CD14-positive monocyte (primary cell): Measurements from ENCODE around the gene ROBO1. TPM values are rescaled to one million over a fixed set of nuclear protein-coding genes. Genes with fewer than 3 reads are reported as not detected.

Experiments used
- DNase-seq, 3 donors: peaks; one replicate each; pipeline ENCODE4 v3.0.0-alpha.2; 2011 to 2022
- H2AFZ ChIP-seq: 2 replicates; pipeline ENCODE4 v1.6.0; 2012; ENCODE audit warnings: mild to moderate bottlenecking, low read depth, low read length, inconsistent platforms; ENCODE audit not compliant: insufficient read depth, poor library complexity, severe bottlenecking
- H3K27ac ChIP-seq, 2 donors: 1 replicate in 1 of 2; 2 replicates in 1 of 2; pipeline ENCODE4 v1.5.1; 2012 to 2013; ENCODE audit warnings: low read length in 2 of 2, control low read depth in 1 of 2, inconsistent platforms in 1 of 2, low read depth in 1 of 2, mild to moderate bottlenecking in 1 of 2
- H3K27me3 ChIP-seq, 2 donors: one replicate each; pipeline versions ENCODE4 v1.6.0 to v1.6.1; 2011 to 2013; ENCODE audit warnings: low read length in 2 of 2; ENCODE audit not compliant: control insufficient read depth in 2 of 2, insufficient read depth in 2 of 2
- H3K36me3 ChIP-seq, 2 donors: replicated peaks in 1 of 2; 1 replicate in 1 of 2; 2 replicates in 1 of 2; pipeline versions ENCODE4 v1.5.1 to v1.6.1; 2012 to 2013; ENCODE audit warnings: low read length in 2 of 2, control low read depth in 1 of 2, inconsistent platforms in 1 of 2, mild to moderate bottlenecking in 1 of 2; ENCODE audit not compliant: insufficient read depth in 2 of 2, control insufficient read depth in 1 of 2
- H3K4me1 ChIP-seq, 2 donors: 1 replicate in 1 of 2; 2 replicates in 1 of 2; pipeline versions ENCODE4 v1.5.1 to v1.6.1; 2012 to 2013; ENCODE audit warnings: low read length in 2 of 2, control low read depth in 1 of 2, inconsistent platforms in 1 of 2, mild to moderate bottlenecking in 1 of 2, moderate library complexity in 1 of 2; ENCODE audit not compliant: insufficient read depth in 2 of 2, control insufficient read depth in 1 of 2
- H3K4me2 ChIP-seq: replicated peaks from 2 replicates; pipeline ENCODE3; 2012; ENCODE audit warnings: low read length, moderate library complexity, mild to moderate bottlenecking; ENCODE audit not compliant: poor library complexity, severe bottlenecking; ENCODE audit errors: extremely low read depth
- H3K4me3 ChIP-seq, 3 experiments: fragments of 200-600 bp in 1 of 3; sonication (generic) in 1 of 3; replicated peaks in 1 of 3; 1 replicate in 2 of 3; 2 replicates in 1 of 3; pipeline ENCODE4 v1.5.1; 2011 to 2013; ENCODE audit warnings: low read length in 3 of 3, mild to moderate bottlenecking in 3 of 3, control low read depth in 2 of 3, low read depth in 2 of 3, inconsistent platforms in 1 of 3, moderate library complexity in 1 of 3
- H3K79me2 ChIP-seq: 2 replicates; pipeline ENCODE4 v1.6.0; 2012; ENCODE audit warnings: mild to moderate bottlenecking, control low read depth, inconsistent platforms, low read length, moderate library complexity; ENCODE audit not compliant: insufficient read depth
- H3K9ac ChIP-seq: 2 replicates; pipeline ENCODE4 v1.6.0; 2017; ENCODE audit warnings: low read length, mild to moderate bottlenecking; ENCODE audit not compliant: insufficient read depth, poor library complexity, severe bottlenecking
- H3K9me3 ChIP-seq, 2 donors: replicated peaks in 1 of 2; 1 replicate in 1 of 2; 2 replicates in 1 of 2; pipeline versions ENCODE4 v1.5.1 to v1.6.1; 2012 to 2013; ENCODE audit warnings: low read length in 2 of 2, control low read depth in 1 of 2; ENCODE audit not compliant: control insufficient read depth in 1 of 2, insufficient read depth in 1 of 2
- H4K20me1 ChIP-seq: 2 replicates; pipeline ENCODE4 v1.6.0; 2012; ENCODE audit warnings: mild to moderate bottlenecking, low read length, control low read depth, moderate library complexity; ENCODE audit not compliant: insufficient read depth
- H3K27ac Mint-ChIP-seq, 7 donors: one replicate each; pipeline ENCODE4 v1.8.0; 2020; ENCODE audit warnings: mild to moderate bottlenecking in 7 of 7, mixed read lengths in 7 of 7, moderate library complexity in 6 of 7, inconsistent platforms in 2 of 7
- H3K27me3 Mint-ChIP-seq, 3 donors: one replicate each; pipeline ENCODE4 v1.8.0; 2021 to 2022; ENCODE audit warnings: low read depth in 3 of 3, mild to moderate bottlenecking in 3 of 3, mixed read lengths in 3 of 3, moderate library complexity in 3 of 3, inconsistent platforms in 1 of 3
- H3K36me3 Mint-ChIP-seq, 2 donors: one replicate each; pipeline ENCODE4 v1.8.0; 2020; ENCODE audit warnings: mixed read lengths in 2 of 2, inconsistent platforms in 1 of 2, mild to moderate bottlenecking in 1 of 2
- H3K4me1 Mint-ChIP-seq: one replicate; pipeline ENCODE4 v1.8.0; 2020; ENCODE audit warnings: mild to moderate bottlenecking, mixed read lengths
- H3K4me3 Mint-ChIP-seq, 2 donors: one replicate each; pipeline ENCODE4 v1.8.0; 2020; ENCODE audit warnings: mild to moderate bottlenecking in 2 of 2, mixed read lengths in 2 of 2, moderate library complexity in 1 of 2
- H3K9me3 Mint-ChIP-seq, 7 donors: one replicate each; pipeline ENCODE4 v1.8.0; 2020 to 2022; ENCODE audit warnings: mixed read lengths in 7 of 7, mild to moderate bottlenecking in 6 of 7, moderate library complexity in 6 of 7, inconsistent platforms in 2 of 7
- WGBS: methylation state at CpG from one replicate; pipeline ENCODE4 v1.1.5; 2013; ENCODE audit warnings: missing lambda C conversion rate; ENCODE audit not compliant: insufficient coverage; 5-methylcytosine and 5-hydroxymethylcytosine counted together
- intact Hi-C, 2 donors: fragments of 100-400 bp; cut with micrococcal nuclease; formaldehyde crosslinking; loops; one replicate each; pipeline versions ENCODE4 v1.15.0 to v1.15.1; 2023
- polyA plus RNA-seq, 3 donors: library from polyadenylated mRNA; depleted of rRNA in 1 of 3; unstranded in 2 of 3; stranded (reverse) in 1 of 3; fragments of 300-500 nt in 2 of 3; fragments of >200 nt in 1 of 3; fragmentation: Illumina TruSeq in 2 of 3; gene quantifications; 1 replicate in 2 of 3; 2 replicates in 1 of 3; pipeline ENCODE4 v1.2.3, GENCODE V29; 2012 to 2021
- TF ChIP-seq, protein P1 (sequence below): fragments of 200-600 bp; IDR thresholded peaks from one replicate; pipeline ENCODE4 v1.8.0; 2022; ENCODE audit warnings: antibody characterized with exemption, mild to moderate bottlenecking

The ROBO1 gene
- polyA plus RNA-seq, 3 donors, result 0.09 to 0.10 TPM; not detected in 1

DNA sequence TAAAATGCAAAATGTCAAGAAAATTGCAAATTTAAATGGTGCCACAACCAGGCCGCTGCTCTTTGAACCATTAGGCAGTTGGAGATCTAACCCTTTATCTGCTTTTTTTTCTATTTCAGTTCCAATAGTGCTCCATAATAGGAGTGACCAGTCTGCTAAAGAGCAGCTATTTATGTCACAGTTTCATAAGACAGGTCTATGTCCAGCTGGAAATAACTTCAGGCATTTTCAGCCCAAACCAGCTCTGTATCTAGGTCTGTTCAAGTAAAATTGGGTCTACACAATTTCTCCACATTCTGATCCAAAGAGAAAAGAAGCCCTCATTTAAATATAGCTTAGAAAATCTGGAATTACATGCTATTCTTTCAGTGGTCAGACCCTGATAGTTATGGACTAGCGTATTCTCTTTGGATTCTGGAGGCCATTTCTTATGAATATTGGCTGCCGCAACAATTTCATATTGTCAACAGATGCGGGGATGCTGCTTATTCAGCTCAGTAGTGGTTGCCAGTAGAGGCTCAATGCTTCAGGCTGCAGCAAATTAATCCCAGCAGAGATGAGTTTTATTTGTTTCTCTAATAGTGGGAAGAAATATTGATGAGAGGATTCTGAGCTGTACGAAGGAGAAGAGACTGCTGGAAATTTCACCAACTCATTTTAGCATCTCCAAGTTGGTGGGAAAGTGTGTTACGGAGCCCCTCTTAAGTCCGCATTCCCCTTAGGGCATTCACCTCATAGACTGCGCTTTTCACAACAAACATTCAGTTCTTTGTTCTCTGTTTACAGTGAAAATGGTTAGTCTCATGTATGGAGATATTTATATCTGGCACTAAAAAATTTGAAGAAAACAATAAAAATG, 887.0 kb downstream of the ROBO1 start:
- Histone ChIP-seq H3K9ac (no peak overlapping the region), H4K20me1 (no peaks in the 10 kb centered on the region), H3K4me2 (no peak overlapping the region), H3K36me3 (no peaks in the 10 kb centered on the region), H3K9me3 (no peaks in the 10 kb centered on the region), H2AFZ (no peak overlapping the region), H3K4me3 (no peak overlapping the region), H3K27me3 (no peaks in the 10 kb centered on the region), H3K27ac (no peak overlapping the region), H3K79me2 (no peaks in the 10 kb centered on the region), H3K4me1 (no peaks in the 10 kb centered on the region)
- no peaks in the 10 kb centered on the region for H3K4me1 Mint-ChIP-seq
- intact Hi-C loops, result no loop called here
- H3K27ac Mint-ChIP-seq, result no peak overlapping the region
- TF ChIP-seq, protein P1, sequence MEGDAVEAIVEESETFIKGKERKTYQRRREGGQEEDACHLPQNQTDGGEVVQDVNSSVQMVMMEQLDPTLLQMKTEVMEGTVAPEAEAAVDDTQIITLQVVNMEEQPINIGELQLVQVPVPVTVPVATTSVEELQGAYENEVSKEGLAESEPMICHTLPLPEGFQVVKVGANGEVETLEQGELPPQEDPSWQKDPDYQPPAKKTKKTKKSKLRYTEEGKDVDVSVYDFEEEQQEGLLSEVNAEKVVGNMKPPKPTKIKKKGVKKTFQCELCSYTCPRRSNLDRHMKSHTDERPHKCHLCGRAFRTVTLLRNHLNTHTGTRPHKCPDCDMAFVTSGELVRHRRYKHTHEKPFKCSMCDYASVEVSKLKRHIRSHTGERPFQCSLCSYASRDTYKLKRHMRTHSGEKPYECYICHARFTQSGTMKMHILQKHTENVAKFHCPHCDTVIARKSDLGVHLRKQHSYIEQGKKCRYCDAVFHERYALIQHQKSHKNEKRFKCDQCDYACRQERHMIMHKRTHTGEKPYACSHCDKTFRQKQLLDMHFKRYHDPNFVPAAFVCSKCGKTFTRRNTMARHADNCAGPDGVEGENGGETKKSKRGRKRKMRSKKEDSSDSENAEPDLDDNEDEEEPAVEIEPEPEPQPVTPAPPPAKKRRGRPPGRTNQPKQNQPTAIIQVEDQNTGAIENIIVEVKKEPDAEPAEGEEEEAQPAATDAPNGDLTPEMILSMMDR, result no peak
- 93% methylated on average over 3 of the region's 8 CpGs for WGBS
- no peaks in the 10 kb centered on the region for H3K36me3 Mint-ChIP-seq
- no peak for DNase-seq
- H3K27me3 Mint-ChIP-seq, result peaks cover 0 to 3% (median 2%) of the 10 kb centered on the region in 3 donors
- H3K9me3 Mint-ChIP-seq, result peaks cover 0 to 16% (median 3%) of the 10 kb centered on the region in 7 donors
- no peak overlapping the region for H3K4me3 Mint-ChIP-seq

DNA sequence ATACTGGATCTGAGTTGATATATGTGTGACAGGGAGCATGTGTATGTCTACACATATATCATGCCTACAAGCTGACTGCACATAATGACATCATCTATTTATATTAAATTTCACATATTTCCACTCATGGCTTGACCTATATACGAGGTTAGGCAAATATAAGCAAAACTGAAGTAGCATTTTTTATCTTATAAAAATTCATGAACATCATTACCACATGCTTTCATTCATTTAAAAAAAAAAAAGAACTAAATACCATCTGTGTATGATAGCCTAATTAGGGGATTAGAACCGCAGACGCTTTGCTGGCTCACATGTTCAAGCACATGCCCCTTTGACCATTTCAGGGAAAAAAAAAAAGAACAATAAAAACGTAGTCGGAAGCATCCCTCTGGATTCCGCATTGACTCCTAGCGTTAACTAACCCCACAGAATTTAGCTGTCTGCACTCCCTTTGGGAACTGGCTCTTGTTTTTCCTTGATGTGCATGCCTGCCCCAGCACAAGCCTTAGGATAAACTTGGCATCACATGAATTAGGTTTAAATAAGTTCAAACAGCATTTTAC, 888.4 kb downstream of the ROBO1 start:
- Histone ChIP-seq H3K4me3 (no peak overlapping the region), H2AFZ (no peak overlapping the region), H3K27ac (no peak overlapping the region), H3K36me3 (no peaks in the 10 kb centered on the region), H3K27me3 (no peaks in the 10 kb centered on the region), H4K20me1 (no peaks in the 10 kb centered on the region), H3K9ac (no peak overlapping the region), H3K9me3 (no peaks in the 10 kb centered on the region), H3K4me2 (no peak overlapping the region), H3K79me2 (no peaks in the 10 kb centered on the region), H3K4me1 (no peaks in the 10 kb centered on the region)
- Mint-ChIP-seq H3K4me3 (no peak overlapping the region), H3K36me3 (no peaks in the 10 kb centered on the region), H3K27me3 (peaks cover 0 to 3% (median 2%) of the 10 kb centered on the region in 3 donors), H3K4me1 (no peaks in the 10 kb centered on the region), H3K9me3 (peaks cover 0 to 12% (median 2%) of the 10 kb centered on the region in 7 donors), H3K27ac (no peak overlapping the region)
- TF ChIP-seq, protein P1, result no peak
- intact Hi-C loops, result no loop called here
- 85% methylated on average over 4 of the region's 7 CpGs for whole genome bisulfite sequencing
- DNase-seq, result no peak
